Measurements from ENCODE around the gene PTPN11.

The PTPN11 gene

DNA sequence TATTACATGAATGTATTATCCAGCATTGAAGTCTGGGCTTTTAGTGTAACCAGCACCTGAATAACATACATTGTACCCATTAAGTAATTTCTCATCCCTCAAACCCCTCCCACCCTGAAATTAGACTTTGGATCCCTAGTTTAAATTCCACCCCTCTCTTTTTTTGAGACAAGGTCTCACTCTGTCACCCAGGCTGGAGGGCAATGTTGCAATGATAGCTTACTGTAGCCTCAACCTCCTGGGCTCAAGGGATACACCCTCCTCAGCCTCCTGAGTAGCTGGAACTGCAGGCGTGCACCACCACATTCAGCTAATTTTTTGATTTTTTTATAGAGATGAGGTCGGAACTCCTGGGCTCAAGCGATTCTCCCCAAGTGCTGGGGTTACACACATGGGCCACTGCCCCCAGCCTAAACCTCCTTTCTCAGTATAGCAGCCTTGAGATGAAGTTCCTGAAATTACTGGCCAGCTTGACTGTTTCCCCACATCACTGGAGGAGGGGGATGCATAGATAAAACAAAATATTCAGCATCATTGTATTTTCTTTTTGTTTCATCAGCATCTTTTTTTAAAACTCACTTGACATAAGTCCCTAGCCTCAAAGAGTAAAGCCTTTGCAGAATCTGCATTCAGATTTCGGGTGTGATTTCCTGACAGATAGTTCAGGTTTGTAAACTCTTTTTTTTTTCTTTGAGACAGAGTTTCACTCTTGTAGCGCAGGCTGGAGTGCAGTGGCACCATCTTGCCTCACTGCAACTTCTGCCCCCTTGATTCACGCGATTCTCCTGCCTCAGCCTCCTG is 7.0 kb downstream of the PTPN11 start:
- TF ChIP-seq GATA3 (IDR thresholded peaks at IDR 0.05; ENCODE audit: low read depth, low read length) (no peak), GATA2 (IDR thresholded peaks at IDR 0.05; ENCODE audit: low read depth, low read length) (no peak)

DNA sequence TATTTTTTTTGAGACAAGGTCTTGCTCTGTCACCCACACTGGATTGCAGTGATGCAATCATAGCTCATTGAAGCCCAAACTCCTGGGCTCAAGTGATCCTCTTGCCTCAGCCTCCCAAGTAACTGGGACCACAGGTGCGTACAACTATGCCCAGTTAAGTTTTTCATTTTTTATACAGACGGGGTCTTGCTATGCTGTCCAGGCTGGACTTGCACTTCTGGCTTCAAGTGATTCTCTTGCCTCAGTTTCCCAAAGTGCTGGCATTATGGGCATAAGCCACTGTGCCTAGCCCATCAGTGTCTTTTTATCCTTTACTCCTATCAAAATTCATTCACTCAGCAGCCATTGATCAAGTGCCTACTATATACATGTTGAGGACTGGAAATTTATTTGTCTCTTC is 9.0 kb downstream of the PTPN11 start:
- no peak for TF ChIP-seq GATA3 (IDR thresholded peaks at IDR 0.05; ENCODE audit: low read depth, low read length)
- TF ChIP-seq GATA2 (IDR thresholded peaks at IDR 0.05; ENCODE audit: low read depth, low read length): no peak

DNA sequence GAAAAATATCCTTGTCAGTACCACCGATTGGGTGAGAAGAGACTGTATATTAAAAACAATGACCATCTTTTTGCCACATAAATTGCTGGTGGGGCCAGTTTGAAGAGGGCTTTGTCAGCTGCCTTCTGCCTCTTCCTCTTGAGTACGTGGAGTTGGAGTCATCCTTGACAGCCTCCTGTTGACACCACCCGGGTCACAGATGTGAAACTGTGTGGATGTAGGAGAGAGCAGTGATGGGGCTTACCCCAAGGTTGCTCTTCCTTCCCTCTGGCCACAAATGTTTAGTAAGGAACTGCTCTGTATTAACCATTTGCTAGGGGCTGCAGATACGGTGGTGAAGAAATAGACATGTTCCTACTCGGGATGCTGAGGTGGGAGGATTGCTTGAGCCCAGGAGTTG is 12.2 kb downstream of the PTPN11 start:
- TF ChIP-seq GATA3 (IDR thresholded peaks at IDR 0.05; ENCODE audit: low read depth, low read length): no peak
- no peak for TF ChIP-seq GATA2 (IDR thresholded peaks at IDR 0.05; ENCODE audit: low read depth, low read length)

DNA sequence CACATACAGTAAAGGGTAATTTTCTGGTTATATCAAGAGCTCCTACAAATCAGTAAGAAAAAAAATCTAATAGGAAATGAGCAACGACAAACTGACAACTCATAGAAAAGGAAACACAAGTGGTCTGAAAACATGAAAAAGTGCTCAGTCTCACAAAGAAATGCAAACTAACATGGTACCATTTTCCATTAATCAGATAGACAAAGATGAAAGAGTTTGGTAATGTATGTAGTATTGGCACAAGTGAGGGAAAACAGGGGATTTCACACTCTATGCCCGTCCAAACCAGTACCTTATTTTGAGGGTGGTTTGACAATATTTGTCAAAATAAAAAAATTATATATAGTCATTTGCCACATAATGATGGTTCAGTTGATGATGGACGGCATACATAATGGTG is 13.2 kb downstream of the PTPN11 start:
- TF ChIP-seq GATA2 (IDR thresholded peaks at IDR 0.05; ENCODE audit: low read depth, low read length) (no peak), GATA3 (IDR thresholded peaks at IDR 0.05; ENCODE audit: low read depth, low read length) (no peak)

DNA sequence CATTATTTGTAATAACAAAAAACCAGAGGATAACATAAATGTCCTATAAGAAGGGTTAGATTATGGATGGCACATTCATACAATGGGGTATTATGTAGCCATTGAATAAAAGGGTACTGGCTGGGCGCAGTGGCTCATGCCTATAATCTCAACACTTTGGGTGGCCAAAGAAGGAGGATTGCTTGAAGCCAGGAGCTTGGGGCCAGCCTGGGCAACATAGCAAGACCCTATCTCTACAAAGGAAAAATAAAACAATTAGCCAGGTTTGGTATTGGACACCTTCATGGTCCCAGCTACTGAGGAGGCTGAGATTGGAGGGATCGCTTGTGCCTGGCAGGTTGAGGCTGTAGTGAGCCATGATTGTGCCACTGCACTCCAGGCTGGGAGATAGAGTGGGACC is 14.8 kb downstream of the PTPN11 start:
- TF ChIP-seq GATA2 (IDR thresholded peaks at IDR 0.05; ENCODE audit: low read depth, low read length): no peak
- no peak for TF ChIP-seq GATA3 (IDR thresholded peaks at IDR 0.05; ENCODE audit: low read depth, low read length)

DNA sequence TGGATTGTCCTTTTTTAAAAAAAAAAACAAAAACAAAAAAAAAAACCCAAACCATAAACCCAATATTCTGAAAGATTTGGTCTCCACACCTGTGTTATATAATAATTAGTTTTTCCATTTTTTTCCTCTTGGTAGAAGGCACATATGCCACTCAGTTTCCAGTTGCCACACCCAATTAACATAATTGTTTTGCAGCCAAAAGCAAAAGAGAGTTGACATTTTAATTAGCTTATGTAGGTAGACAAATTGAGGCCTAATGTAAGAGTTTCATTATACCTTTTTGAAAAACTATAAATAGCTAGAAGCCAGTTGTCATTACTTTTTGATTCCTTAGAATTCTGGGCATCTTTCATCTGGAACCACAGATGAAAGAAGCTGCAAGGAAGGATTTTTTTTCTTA is 21.0 kb downstream of the PTPN11 start:
- TF ChIP-seq GATA2 (IDR thresholded peaks at IDR 0.05; ENCODE audit: low read depth, low read length): no peak
- no peak for TF ChIP-seq GATA3 (IDR thresholded peaks at IDR 0.05; ENCODE audit: low read depth, low read length)

DNA sequence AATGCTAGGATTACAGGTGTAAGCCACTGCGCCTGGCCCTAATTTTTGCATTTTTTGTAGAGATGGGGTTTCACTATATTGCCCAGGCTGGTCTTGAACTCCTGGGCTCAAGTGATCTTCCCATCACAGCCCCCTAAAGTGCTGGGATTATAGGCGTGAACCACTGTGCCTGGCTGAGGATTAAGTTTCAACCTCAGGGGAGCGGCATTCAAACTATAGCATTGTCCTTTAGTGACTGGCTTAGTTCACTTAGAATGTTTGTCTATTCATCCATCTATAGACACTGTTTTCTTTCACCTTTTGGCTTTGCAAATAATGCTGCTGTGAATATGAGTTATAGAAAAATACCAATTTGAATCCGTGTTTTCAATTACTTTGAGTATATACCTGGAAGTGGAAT is 25.2 kb downstream of the PTPN11 start:
- TF ChIP-seq GATA2 (IDR thresholded peaks at IDR 0.05; ENCODE audit: low read depth, low read length): no peak
- TF ChIP-seq GATA3 (IDR thresholded peaks at IDR 0.05; ENCODE audit: low read depth, low read length): no peak

DNA sequence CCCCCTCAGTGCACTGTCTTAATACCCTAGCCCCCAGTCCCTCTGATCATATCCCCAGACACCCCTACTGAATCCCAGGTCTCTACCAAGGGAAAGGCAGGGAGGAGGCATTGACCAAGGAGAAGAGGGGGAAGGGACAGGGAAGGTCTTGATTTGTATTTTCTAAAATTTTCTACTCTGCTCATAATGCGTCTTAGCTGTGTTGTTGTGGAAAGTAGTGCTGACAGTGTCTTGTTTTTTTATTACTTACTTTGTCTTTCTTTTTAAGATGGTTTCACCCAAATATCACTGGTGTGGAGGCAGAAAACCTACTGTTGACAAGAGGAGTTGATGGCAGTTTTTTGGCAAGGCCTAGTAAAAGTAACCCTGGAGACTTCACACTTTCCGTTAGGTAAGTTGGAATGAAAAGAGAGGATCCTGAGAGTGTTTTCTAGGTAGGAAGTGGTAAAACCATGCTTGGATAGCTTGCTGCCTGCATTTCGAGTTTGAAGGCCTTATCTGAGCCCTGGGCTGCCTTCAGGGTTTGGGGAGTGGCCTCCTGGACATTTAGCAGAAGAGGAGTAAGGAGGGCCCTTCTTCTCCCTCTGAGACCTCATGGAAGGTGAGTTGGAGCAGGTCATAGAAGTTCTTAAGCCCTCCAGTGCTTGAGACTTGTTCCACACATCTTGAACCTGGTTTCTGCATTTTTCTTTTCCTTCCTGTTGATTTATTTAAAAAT is 27.4 kb downstream of the PTPN11 start:
- TF ChIP-seq GATA3 (IDR thresholded peaks at IDR 0.05; ENCODE audit: low read depth, low read length): no peak
- TF ChIP-seq GATA2 (IDR thresholded peaks at IDR 0.05; ENCODE audit: low read depth, low read length): no peak

DNA sequence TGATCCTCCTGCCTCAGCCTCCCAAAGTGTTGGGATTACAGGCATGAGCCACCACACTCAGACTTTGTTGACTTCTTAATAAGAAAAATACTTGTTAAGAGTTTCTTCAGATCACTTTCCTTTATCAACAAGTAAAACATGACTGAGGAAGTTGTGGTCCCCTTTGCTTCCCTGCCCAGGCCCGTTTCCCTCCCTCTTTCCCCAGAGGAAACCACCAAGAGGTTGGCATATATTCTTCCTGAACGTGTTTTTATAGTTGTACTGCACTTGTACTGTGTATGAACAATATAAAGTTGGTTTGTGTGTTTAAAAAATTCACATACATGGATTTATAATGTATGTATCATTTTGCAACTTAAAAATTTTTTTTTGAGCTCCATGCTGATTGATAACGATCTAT is 28.4 kb downstream of the PTPN11 start:
- no peak for TF ChIP-seq GATA3 (IDR thresholded peaks at IDR 0.05; ENCODE audit: low read depth, low read length)
- TF ChIP-seq GATA2 (IDR thresholded peaks at IDR 0.05; ENCODE audit: low read depth, low read length): no peak

DNA sequence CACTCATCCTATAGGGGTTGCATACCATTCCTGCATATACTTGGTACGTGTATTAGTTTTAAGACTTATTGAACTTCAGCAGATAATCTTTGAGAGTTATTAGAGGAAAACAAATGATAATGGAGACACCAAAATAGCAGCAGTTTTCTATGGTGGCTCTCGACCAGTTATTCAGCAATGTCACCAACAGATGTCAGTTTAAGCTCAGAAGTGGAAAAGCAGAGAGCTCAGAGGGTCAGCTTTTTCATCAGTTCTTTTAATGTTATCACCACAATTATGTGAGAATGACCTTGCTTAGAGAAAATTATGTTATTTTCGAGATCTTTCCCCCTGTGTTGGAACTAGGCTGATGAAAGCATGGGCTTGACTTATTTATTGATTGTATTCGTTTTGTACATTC is 32.0 kb downstream of the PTPN11 start:
- TF ChIP-seq GATA2 (IDR thresholded peaks at IDR 0.05; ENCODE audit: low read depth, low read length) (no peak), GATA3 (IDR thresholded peaks at IDR 0.05; ENCODE audit: low read depth, low read length) (no peak)

DNA sequence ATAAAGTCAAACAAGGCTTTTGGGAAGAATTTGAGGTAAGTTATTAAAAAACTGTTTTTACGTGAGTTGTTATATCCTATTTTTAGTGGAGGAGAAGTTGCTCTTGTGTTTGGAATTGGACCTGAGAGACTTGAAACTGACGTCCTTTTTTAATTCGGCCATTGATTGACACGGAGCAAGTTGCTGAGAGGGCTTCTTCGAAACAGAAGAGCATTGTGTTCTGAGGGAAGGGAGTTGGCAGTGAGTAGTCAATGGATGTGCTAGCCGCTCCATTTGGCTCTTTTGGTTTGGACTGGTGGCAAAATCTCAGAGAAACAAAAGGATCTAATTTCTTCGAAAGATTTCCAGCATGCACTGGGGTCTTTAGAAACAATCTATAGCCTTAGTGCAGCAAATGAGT is 37.3 kb downstream of the PTPN11 start:
- TF ChIP-seq GATA3 (IDR thresholded peaks at IDR 0.05; ENCODE audit: low read depth, low read length) (no peak), GATA2 (IDR thresholded peaks at IDR 0.05; ENCODE audit: low read depth, low read length) (no peak)

DNA sequence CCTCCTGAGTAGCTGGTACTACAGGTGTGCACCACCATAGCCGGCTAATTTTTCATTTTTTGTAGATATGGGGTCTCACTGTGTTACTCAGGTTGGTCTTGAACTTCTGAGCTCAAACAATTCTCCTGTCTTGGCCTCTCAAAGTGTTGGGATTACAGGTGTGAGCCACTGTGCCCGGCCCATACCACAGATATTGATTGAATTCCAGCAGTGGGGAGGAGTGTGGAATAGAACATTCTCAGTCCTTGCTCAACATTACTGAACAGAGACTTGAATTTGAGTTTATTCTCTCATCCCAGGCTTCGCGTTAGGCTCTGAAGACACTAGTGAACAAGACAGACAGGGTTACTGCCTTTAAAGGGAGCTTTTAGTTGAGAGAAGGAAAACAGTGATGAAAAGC is 39.6 kb downstream of the PTPN11 start:
- TF ChIP-seq GATA3 (IDR thresholded peaks at IDR 0.05; ENCODE audit: low read depth, low read length): no peak
- no peak for TF ChIP-seq GATA2 (IDR thresholded peaks at IDR 0.05; ENCODE audit: low read depth, low read length)

DNA sequence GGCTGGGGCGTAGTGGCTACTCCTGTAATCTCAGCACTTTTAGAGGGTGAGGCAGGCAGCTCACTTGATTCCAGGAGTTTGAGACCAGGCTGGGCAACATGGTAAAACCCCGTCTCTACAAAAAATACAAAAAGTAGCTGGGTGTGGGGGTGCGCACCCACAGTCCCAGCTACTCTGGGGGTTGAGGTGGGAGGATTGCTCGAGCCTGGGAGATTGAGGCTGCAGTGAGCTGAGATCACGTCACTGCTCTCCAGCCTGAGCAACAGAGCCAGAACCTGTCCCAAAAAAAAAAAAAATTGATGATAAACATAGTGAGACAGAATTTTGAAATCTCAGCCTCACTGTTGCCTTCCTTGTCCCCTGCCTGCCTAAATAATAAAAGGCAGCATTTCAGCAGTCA is 40.0 kb downstream of the PTPN11 start:
- TF ChIP-seq GATA3 (IDR thresholded peaks at IDR 0.05; ENCODE audit: low read depth, low read length) (no peak), GATA2 (IDR thresholded peaks at IDR 0.05; ENCODE audit: low read depth, low read length) (no peak)

DNA sequence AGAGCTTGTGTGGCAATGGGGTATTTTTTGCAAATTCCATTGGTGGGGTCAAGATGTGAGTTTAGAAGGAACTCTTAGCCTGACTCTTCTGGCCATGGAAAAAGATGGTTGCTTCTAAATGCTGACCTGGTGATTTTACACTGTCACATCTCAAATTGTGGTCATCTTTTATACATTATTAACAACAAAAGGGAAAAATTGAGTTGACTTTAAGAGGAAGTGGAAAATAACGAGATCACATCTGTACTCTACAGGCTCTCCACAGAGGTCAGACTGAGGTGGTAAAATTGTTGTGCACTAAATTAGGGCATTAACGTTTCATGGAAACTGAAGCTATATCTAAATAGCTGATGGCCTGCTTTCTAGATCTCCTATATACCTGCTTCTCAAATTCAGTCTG is 44.7 kb downstream of the PTPN11 start:
- TF ChIP-seq GATA3 (IDR thresholded peaks at IDR 0.05; ENCODE audit: low read depth, low read length) (no peak), GATA2 (IDR thresholded peaks at IDR 0.05; ENCODE audit: low read depth, low read length) (no peak)

DNA sequence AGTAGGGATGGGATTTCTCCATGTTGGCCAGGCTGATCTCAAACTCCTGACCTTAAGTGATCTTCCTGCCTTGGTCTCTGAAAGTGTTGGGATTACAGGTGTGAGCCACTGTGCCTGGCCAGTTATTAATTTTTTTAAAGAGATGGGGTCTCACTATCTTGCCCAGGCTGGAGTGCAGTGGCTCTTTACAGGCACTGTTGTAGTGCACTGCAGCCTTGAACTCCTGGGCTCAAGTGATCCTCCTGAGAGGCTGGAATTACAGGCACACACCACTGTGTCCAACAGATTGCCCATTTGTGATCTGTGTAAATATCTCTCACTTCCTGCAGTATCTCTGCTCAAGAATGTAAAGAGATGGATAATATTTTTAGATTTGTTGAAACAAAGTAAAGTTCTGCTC is 45.9 kb downstream of the PTPN11 start:
- no peak for TF ChIP-seq GATA2 (IDR thresholded peaks at IDR 0.05; ENCODE audit: low read depth, low read length)
- TF ChIP-seq GATA3 (IDR thresholded peaks at IDR 0.05; ENCODE audit: low read depth, low read length): no peak
